ENCODE results near the gene CFAP77. TPM values are rescaled to one million over a fixed set of nuclear protein-coding genes. Genes with fewer than 3 reads are reported as not detected.

Gene CFAP77
- total RNA-seq, 2 donors from 2014 or later: 3.3 to 8.6 TPM

GRCh38 chr9:132486706-132487350 is 76.8 kb downstream of the CFAP77 start:
- no peak for DNase-seq (ENCODE audit: low spot score)
- H3K4me3 ChIP-seq: no peak overlapping the region
- H3K27me3 ChIP-seq: no peaks in the 10 kb centered on the region
- no peaks in the 10 kb centered on the region for H3K9me3 ChIP-seq
- no peak overlapping the region for H3K27ac ChIP-seq
- H3K4me1 ChIP-seq: no peaks in the 10 kb centered on the region
- TF ChIP-seq CTCF (IDR thresholded peaks at IDR 0.05): no peak
- no peaks in the 10 kb centered on the region for H3K36me3 ChIP-seq

GRCh38 chr9:132487351-132487791 is 77.4 kb downstream of the CFAP77 start:
- Histone ChIP-seq H3K4me3 (no peak overlapping the region), H3K27me3 (no peaks in the 10 kb centered on the region), H3K36me3 (no peaks in the 10 kb centered on the region), H3K4me1 (no peaks in the 10 kb centered on the region), H3K9me3 (no peaks in the 10 kb centered on the region), H3K27ac (no peak overlapping the region)
- DNase-seq (ENCODE audit: low spot score): no peak
- TF ChIP-seq CTCF (IDR thresholded peaks at IDR 0.05): no peak

GRCh38 chr9:132487980-132488535 is 78.0 kb downstream of the CFAP77 start:
- Histone ChIP-seq H3K27me3 (no peaks in the 10 kb centered on the region), H3K9me3 (no peaks in the 10 kb centered on the region), H3K4me1 (no peaks in the 10 kb centered on the region)

GRCh38 chr9:132488626-132489025 is 78.6 kb downstream of the CFAP77 start:
- no peak for TF ChIP-seq CTCF (IDR thresholded peaks at IDR 0.05)
- Histone ChIP-seq H3K36me3 (no peaks in the 10 kb centered on the region), H3K4me3 (no peak overlapping the region), H3K4me1 (no peaks in the 10 kb centered on the region), H3K9me3 (no peaks in the 10 kb centered on the region), H3K27me3 (no peaks in the 10 kb centered on the region), H3K27ac (no peak overlapping the region)
- DNase-seq (ENCODE audit: low spot score): no peak

More at GRCh38 chr9:132487980-132488535, 78.0 kb downstream of the CFAP77 start:
- H3K4me3 ChIP-seq: no peak overlapping the region
- H3K36me3 ChIP-seq: no peaks in the 10 kb centered on the region
- no peak for DNase-seq (ENCODE audit: low spot score)
- no peak for TF ChIP-seq CTCF (IDR thresholded peaks at IDR 0.05)
- no peak overlapping the region for H3K27ac ChIP-seq

GRCh38 chr9:132489536-132489935 is 79.5 kb downstream of the CFAP77 start:
- Histone ChIP-seq H3K27ac (no peak overlapping the region), H3K4me3 (no peak overlapping the region), H3K27me3 (no peaks in the 10 kb centered on the region), H3K9me3 (no peaks in the 10 kb centered on the region), H3K4me1 (no peaks in the 10 kb centered on the region), H3K36me3 (no peaks in the 10 kb centered on the region)
- no peak for TF ChIP-seq CTCF (IDR thresholded peaks at IDR 0.05)
- DNase-seq (ENCODE audit: low spot score): no peak

- Histone ChIP-seq H3K36me3 (no peaks in the 10 kb centered on the region), H3K4me3 (no peak overlapping the region), H3K4me1 (no peaks in the 10 kb centered on the region), H3K27me3 (no peaks in the 10 kb centered on the region), H3K9me3 (no peaks in the 10 kb centered on the region), H3K27ac (no peak overlapping the region)
- TF ChIP-seq CTCF (IDR thresholded peaks at IDR 0.05): no peak
- DNase-seq (ENCODE audit: low spot score): no peak
Measured at GRCh38 chr9:132494857-132495256, 84.8 kb downstream of the CFAP77 start.
